ENCODE data around the gene DNAH7. TPM values are rescaled to one million over a fixed set of nuclear protein-coding genes. Genes with fewer than 3 reads are reported as not detected.

DNAH7 gene
- total RNA-seq, 1 experiment from 2014 or later, result 0.98 TPM

DNA sequence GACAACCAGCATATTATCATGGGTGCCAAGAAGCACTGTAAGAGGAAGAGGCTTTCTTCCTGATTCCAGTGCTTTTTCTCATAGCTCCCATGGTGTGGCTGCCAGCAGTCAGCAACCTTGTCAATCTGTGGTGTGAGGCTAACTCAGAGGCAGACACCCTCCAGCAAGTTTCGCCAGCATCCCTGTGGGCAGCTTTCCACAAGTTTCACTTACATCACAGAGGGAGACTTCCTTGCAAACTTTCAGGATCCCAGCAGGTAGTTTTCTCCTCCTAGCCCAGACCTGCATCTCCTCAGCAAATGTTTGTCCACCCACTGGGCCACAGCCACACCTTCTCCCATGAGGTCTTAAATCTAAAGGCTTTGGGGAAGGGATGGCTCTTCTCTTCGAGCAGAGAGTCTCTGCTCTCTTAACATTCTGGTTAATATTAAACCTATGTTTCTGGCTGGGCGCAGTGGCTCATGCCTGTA, 9.1 kb downstream of the DNAH7 start:
- Mint-ChIP-seq H3K36me3 (ENCODE audit: insufficient read depth, unreplicated experiment) (no peaks in the 10 kb centered on the region), H3K4me1 (ENCODE audit: insufficient read depth, unreplicated experiment) (no peaks in the 10 kb centered on the region), H3K9me3 (ENCODE audit: unreplicated experiment) (no peaks in the 10 kb centered on the region), H3K27ac (ENCODE audit: low read depth, unreplicated experiment) (no peak overlapping the region), H3K27me3 (ENCODE audit: insufficient read depth, unreplicated experiment) (no peaks in the 10 kb centered on the region), H3K4me3 (ENCODE audit: unreplicated experiment) (no peak overlapping the region)
- intact Hi-C loops (cut with micrococcal nuclease), result no loop called here
- TF ChIP-seq, protein P1, sequence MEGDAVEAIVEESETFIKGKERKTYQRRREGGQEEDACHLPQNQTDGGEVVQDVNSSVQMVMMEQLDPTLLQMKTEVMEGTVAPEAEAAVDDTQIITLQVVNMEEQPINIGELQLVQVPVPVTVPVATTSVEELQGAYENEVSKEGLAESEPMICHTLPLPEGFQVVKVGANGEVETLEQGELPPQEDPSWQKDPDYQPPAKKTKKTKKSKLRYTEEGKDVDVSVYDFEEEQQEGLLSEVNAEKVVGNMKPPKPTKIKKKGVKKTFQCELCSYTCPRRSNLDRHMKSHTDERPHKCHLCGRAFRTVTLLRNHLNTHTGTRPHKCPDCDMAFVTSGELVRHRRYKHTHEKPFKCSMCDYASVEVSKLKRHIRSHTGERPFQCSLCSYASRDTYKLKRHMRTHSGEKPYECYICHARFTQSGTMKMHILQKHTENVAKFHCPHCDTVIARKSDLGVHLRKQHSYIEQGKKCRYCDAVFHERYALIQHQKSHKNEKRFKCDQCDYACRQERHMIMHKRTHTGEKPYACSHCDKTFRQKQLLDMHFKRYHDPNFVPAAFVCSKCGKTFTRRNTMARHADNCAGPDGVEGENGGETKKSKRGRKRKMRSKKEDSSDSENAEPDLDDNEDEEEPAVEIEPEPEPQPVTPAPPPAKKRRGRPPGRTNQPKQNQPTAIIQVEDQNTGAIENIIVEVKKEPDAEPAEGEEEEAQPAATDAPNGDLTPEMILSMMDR (IDR thresholded peaks at IDR 0.05; ENCODE audit: unreplicated experiment), result no peak
- peak; percentile 17 for DNase-seq (ENCODE audit: unreplicated experiment)
- no TSS peak for BruUV-seq (replicated peaks)
- CTCF ChIA-PET, result interaction anchor here (0.6 to 3.0 kb wide), 3 partner anchors 8 to 66 kb away, joined by 3 to 15 read pairs (median 3); partner anchors contain the start of gene DNAH7
- POLR2A ChIA-PET, result no interaction called here

GRCh38 chr2:196054631-196055030, 14.0 kb downstream of the DNAH7 start:
- TF ChIP-seq, protein P1 (IDR thresholded peaks at IDR 0.05; ENCODE audit: unreplicated experiment), result no peak
- Mint-ChIP-seq H3K9me3 (ENCODE audit: unreplicated experiment) (no peaks in the 10 kb centered on the region), H3K4me3 (ENCODE audit: unreplicated experiment) (no peak overlapping the region), H3K4me1 (ENCODE audit: insufficient read depth, unreplicated experiment) (no peaks in the 10 kb centered on the region), H3K27ac (ENCODE audit: low read depth, unreplicated experiment) (no peak overlapping the region), H3K36me3 (ENCODE audit: insufficient read depth, unreplicated experiment) (no peaks in the 10 kb centered on the region), H3K27me3 (ENCODE audit: insufficient read depth, unreplicated experiment) (no peaks in the 10 kb centered on the region)
- POLR2A ChIA-PET, result interaction anchor here (0.6 kb wide), 1 partner anchor 41 kb away, joined by 3 read pairs; no protein-coding TSS in a partner anchor
- no TSS peak for BruUV-seq (replicated peaks)
- DNase-seq (ENCODE audit: unreplicated experiment), result no peak
- CTCF ChIA-PET, result interaction anchor here (0.6 to 3.9 kb wide), 4 partner anchors 13 to 983 kb away, joined by 3 to 37 read pairs (median 4); partner anchors contain the start of gene DNAH7
- intact Hi-C loops (cut with micrococcal nuclease), result no loop called here

DNA sequence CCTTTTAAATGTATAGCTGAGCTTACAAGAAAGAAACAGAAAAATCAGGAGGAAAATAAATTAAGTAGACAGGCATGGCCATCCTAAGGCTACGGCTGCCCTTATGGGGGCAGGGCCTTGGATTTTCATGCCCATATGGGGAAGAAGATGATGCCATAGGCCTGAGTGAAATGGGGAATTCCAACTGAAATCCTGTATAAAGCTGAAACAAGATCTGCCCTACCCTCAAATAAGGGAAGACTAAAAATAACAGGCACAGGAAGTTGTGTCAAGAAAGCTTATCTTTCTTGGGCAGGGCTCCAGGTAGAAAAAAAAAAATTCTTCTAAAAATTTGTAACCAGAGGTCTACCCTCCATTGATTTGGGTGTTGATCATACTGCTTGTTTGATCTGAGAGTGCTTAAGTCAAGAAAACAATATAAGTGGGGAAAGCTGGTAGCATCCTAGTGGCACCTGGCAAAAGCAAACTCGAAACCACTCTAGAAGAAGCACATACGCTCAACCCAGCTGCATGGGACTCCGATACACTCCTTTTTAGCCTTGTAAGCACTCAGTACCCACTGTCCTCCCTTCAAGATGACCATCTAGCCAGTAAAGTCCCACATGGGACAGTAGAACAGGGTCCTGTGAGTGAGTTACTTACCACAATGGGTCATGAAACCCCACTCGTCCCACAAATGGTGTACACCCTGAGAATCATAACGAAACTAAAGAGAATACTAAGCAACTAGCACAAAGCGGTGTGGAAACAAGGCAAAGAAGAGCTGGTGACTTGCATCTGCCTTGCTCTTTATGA, 22.3 kb downstream of the DNAH7 start:
- CTCF ChIA-PET, result interaction anchor here (0.7 kb wide), 1 partner anchor 22 kb away, joined by 3 read pairs; the partner anchor contains the start of gene DNAH7
- TF ChIP-seq, protein P1 (IDR thresholded peaks at IDR 0.05; ENCODE audit: unreplicated experiment), result no peak
- Mint-ChIP-seq H3K4me3 (ENCODE audit: unreplicated experiment) (no peak overlapping the region), H3K9me3 (ENCODE audit: unreplicated experiment) (peaks cover 2% of the 10 kb centered on the region), H3K27ac (ENCODE audit: low read depth, unreplicated experiment) (no peak overlapping the region), H3K27me3 (ENCODE audit: insufficient read depth, unreplicated experiment) (no peaks in the 10 kb centered on the region), H3K4me1 (ENCODE audit: insufficient read depth, unreplicated experiment) (no peaks in the 10 kb centered on the region), H3K36me3 (ENCODE audit: insufficient read depth, unreplicated experiment) (no peaks in the 10 kb centered on the region)
- no TSS peak for BruUV-seq (replicated peaks)
- no peak for DNase-seq (ENCODE audit: unreplicated experiment)
- intact Hi-C loops (cut with micrococcal nuclease), result no loop called here
- POLR2A ChIA-PET, result interaction anchor here (0.6 to 0.7 kb wide), 2 partner anchors 30 to 592 kb away, joined by 3 to 4 read pairs; no protein-coding TSS in a partner anchor

GRCh38 chr2:196041786-196042185, 26.9 kb downstream of the DNAH7 start:
- Mint-ChIP-seq H3K4me3 (ENCODE audit: unreplicated experiment) (no peak overlapping the region), H3K36me3 (ENCODE audit: insufficient read depth, unreplicated experiment) (peaks cover 7% of the 10 kb centered on the region), H3K4me1 (ENCODE audit: insufficient read depth, unreplicated experiment) (no peaks in the 10 kb centered on the region), H3K27ac (ENCODE audit: low read depth, unreplicated experiment) (no peak overlapping the region), H3K27me3 (ENCODE audit: insufficient read depth, unreplicated experiment) (no peaks in the 10 kb centered on the region), H3K9me3 (ENCODE audit: unreplicated experiment) (peaks cover 30% of the 10 kb centered on the region)
- TF ChIP-seq, protein P1 (IDR thresholded peaks at IDR 0.05; ENCODE audit: unreplicated experiment), result no peak
- BruUV-seq (replicated peaks), result no TSS peak
- ChIA-PET POLR2A (no interaction called here), CTCF (no interaction called here)
- intact Hi-C loops (cut with micrococcal nuclease), result no loop called here
- no peak for DNase-seq (ENCODE audit: unreplicated experiment)

All from MCF 10A (cell line).